A549 (cell line): ENCODE results near the gene PACS2. TPM values are rescaled to one million over a fixed set of nuclear protein-coding genes. Genes with fewer than 3 reads are reported as not detected.

ENCODE experiments used
- ATAC-seq, 2 experiments: fragments of 200-7000 bp in 1 of 2; fragments of >200 bp in 1 of 2; cut with Nextera tagmentation in 1 of 2; cut with Tn5 transposase in 1 of 2; 3 replicates each; pipeline versions ENCODE4 v1.8.0 to v1.9.1; 2018 to 2020; ENCODE audit warnings: mild to moderate bottlenecking in 1 of 2, moderate library complexity in 1 of 2
- CTCF ChIA-PET: fragments of 300-600 bp; sonication (Branson Sonifier 250); formaldehyde crosslinking; extraction: SDS; loops from one replicate; lab custom pipeline; 2021; ENCODE audit warnings: antibody characterized with exemption, inconsistent platforms; lab: Yijun Ruan, JAX
- POLR2A ChIA-PET: fragments of 350-600 bp; formaldehyde crosslinking; extraction: SDS; loops from one replicate; lab custom pipeline; 2021; ENCODE audit warnings: antibody characterized with exemption, inconsistent platforms; lab: Yijun Ruan, JAX
- DNase-seq, 2 experiments: peaks; one replicate each; pipeline versions ENCODE4 v3.0.0 to v3.0.0-alpha.2; 2011 to 2016; ENCODE audit warnings: low read depth in 1 of 2, low spot score in 1 of 2
- FAIRE-seq: peaks from 2 replicates; lab custom pipeline; 2011; peaks lifted over from hg19 to GRCh38; lab: Jason Lieb, UNC
- H3K27ac ChIP-seq, 2 experiments: fragments of >200 bp; sonication (Bioruptor Twin); formaldehyde crosslinking; 3 replicates each; pipeline ENCODE4 v1.5.1; 2016 to 2017
- H3K4me1 ChIP-seq: fragments of >200 bp; sonication (Bioruptor Twin); formaldehyde crosslinking; 3 replicates; pipeline ENCODE4 v1.6.1; 2016
- H3K4me2 ChIP-seq: fragments of >200 bp; sonication (Bioruptor Twin); formaldehyde crosslinking; 3 replicates; pipeline ENCODE4 v1.6.1; 2016
- H3K4me3 ChIP-seq: fragments of >200 bp; sonication (Bioruptor Twin); formaldehyde crosslinking; 3 replicates; pipeline ENCODE4 v1.5.1; 2016
- H3K9me3 ChIP-seq: fragments of >200 bp; sonication (Bioruptor Twin); formaldehyde crosslinking; 3 replicates; pipeline ENCODE4 v1.6.1; 2016
- EHF ChIP-seq: fragments of 250-450 bp; sonication (Bioruptor Pico); IDR thresholded peaks from 2 replicates; pipeline ENCODE4 v1.5.0; 2020; ENCODE audit warnings: mild to moderate bottlenecking
- GATA3 ChIP-seq: IDR thresholded peaks from 2 replicates; pipeline ENCODE4 v1.6.1; 2012; ENCODE audit warnings: borderline replicate concordance
- HOXB13 ChIP-seq: fragments of 250-450 bp; sonication (Bioruptor Pico); IDR thresholded peaks from 2 replicates; pipeline ENCODE4 v1.5.0; 2020; ENCODE audit warnings: low read depth, mild to moderate bottlenecking, moderate library complexity
- KDM5A ChIP-seq: fragments of 200-600 bp; sonication (generic); IDR thresholded peaks from 2 replicates; pipeline ENCODE4 v1.6.1; 2016; ENCODE audit warnings: antibody characterized with exemption, mild to moderate bottlenecking
- MAFK ChIP-seq: fragments of 450-650 bp; IDR thresholded peaks from 2 replicates; pipeline ENCODE4 v1.6.1; 2014; ENCODE audit not compliant: partially characterized antibody
- NFE2L2 ChIP-seq: fragments of 150-350 bp; conservative IDR thresholded peaks from 2 replicates; pipeline ENCODE4 v1.6.1; 2014; ENCODE audit warnings: low read length
- NR3C1 ChIP-seq: fragments of >200 bp; sonication (Bioruptor Twin); formaldehyde crosslinking; IDR thresholded peaks from 3 replicates; pipeline ENCODE4 v1.6.1; 2017
- PHF8 ChIP-seq: fragments of 200-600 bp; sonication (generic); IDR thresholded peaks from 2 replicates; pipeline ENCODE4 v1.6.1; 2016; ENCODE audit warnings: low read depth, mild to moderate bottlenecking, antibody characterized with exemption, moderate library complexity, borderline replicate concordance
- POLR2A ChIP-seq: IDR thresholded peaks from 2 replicates; pipeline ENCODE4 v1.6.1; 2012; ENCODE audit warnings: mild to moderate bottlenecking, low read length
- RAD21 ChIP-seq, 2 experiments: fragments of >200 bp in 1 of 2; sonication (Bioruptor Twin) in 1 of 2; formaldehyde crosslinking in 1 of 2; IDR thresholded peaks in 1 of 2; conservative IDR thresholded peaks in 1 of 2; 2 replicates in 1 of 2; 3 replicates in 1 of 2; pipeline ENCODE4 v1.6.1; 2012 to 2018; ENCODE audit warnings: inconsistent platforms in 1 of 2
- RFX5 ChIP-seq: fragments of 450-650 bp; IDR thresholded peaks from 2 replicates; pipeline ENCODE4 v1.7.1; 2014; ENCODE audit warnings: antibody characterized with exemption, mild to moderate bottlenecking, moderate library complexity
- SMC3 ChIP-seq: fragments of >200 bp; sonication (Bioruptor Twin); formaldehyde crosslinking; IDR thresholded peaks from 3 replicates; pipeline ENCODE4 v1.6.1; 2018; ENCODE audit warnings: inconsistent platforms
- ZNF302 ChIP-seq: fragments of 250-450 bp; sonication (Bioruptor Pico); IDR thresholded peaks from 2 replicates; pipeline ENCODE4 v1.9.0; 2021; ENCODE audit warnings: inconsistent platforms, mild to moderate bottlenecking, moderate library complexity
- WGBS: methylation state at CpG from one replicate; pipeline ENCODE4 v1.1.6; 2017; ENCODE audit errors: missing lambda C conversion rate; 5-methylcytosine and 5-hydroxymethylcytosine counted together
- polyA plus RNA-seq, 4 experiments: library from polyadenylated mRNA; depleted of rRNA in 3 of 4; stranded (reverse); fragments of >200 nt; fragmentation: RNase III in 1 of 4; extraction: RNeasy Plus Mini Kit Qiagen cat#74134 plus additional on column Dnase treatment in 1 of 4; gene quantifications; 2 replicates in 3 of 4; 3 replicates in 1 of 4; pipeline ENCODE4 v1.2.3, GENCODE V29; 2011 to 2017
- TF ChIP-seq, protein P1 (sequence below): fragments of >200 bp; sonication (Bioruptor Twin); formaldehyde crosslinking; IDR thresholded peaks from 3 replicates; pipeline ENCODE4 v1.6.1; 2016
- TF ChIP-seq, protein P2 (sequence below): fragments of 250-450 bp; sonication (Bioruptor Pico); IDR thresholded peaks from 2 replicates; pipeline ENCODE4 v1.5.0; 2020; ENCODE audit warnings: low read depth, mild to moderate bottlenecking, moderate library complexity
- TF ChIP-seq, protein P3 (sequence below): fragments of >200 bp; sonication (Bioruptor Twin); formaldehyde crosslinking; IDR thresholded peaks from 3 replicates; pipeline ENCODE4 v1.5.1; 2016
- TF ChIP-seq, protein P4 (sequence below): IDR thresholded peaks from 2 replicates; pipeline ENCODE4 v1.6.1; 2012
- TF ChIP-seq, protein P5 (sequence below): fragments of 250-450 bp; sonication (Bioruptor Pico); IDR thresholded peaks from 2 replicates; pipeline ENCODE4 v1.5.0; 2021; ENCODE audit warnings: mild to moderate bottlenecking, moderate library complexity, borderline replicate concordance
- TF ChIP-seq, protein P6 (sequence below): fragments of 200-600 bp; sonication (generic); IDR thresholded peaks from 2 replicates; pipeline ENCODE4 v1.6.1; 2016; ENCODE audit warnings: antibody characterized with exemption, mild to moderate bottlenecking, moderate library complexity

PACS2 gene
- polyA plus RNA-seq, 2 of the 4 experiments (the other 2 are of a cell fraction), result 11.9 to 24.5 TPM

DNA sequence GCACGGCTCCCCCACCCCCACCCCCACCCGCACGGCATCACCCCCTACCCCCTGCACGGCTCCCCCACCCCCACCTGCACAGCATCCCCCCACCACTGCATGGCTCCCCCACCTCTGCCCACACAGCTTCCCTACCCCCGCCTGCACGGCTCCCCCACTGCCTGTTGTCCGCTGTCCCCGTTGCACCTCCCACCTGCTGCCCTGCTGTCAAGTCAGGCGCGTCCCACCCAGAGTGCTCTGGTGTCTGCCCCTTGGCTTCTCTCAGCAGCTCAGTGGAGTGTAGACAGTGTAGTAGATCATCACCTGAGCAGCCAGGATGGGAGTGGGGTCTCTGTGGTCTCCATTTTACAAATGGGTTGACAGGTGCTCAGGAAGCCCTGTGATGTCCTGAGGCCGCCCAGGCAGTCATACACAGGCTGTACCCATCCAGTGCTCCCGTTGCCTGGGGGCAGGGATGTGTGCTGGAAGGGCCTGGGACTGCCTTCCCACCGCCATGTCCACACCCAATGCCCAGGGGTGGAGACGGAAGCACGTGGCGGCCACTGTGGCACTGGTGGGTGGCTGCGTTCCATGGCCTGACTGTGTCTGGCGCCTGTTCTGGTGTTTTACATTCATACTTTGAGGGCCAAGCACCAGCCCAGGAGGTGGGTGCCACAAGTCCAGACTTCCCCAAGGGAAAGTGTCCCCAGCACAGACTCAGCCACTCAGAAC is 32.5 kb downstream of the PACS2 start:
- Histone ChIP-seq H3K4me2 (no peak overlapping the region), H3K9me3 (peaks cover 6% of the 10 kb centered on the region; the same call in 1 of the 3 replicates), H3K4me1 (0 out of 3 replicates have a peak, but pooled peaks cover 2% of the 10 kb centered on the region), H3K27ac (no peak overlapping the region), H3K4me3 (no peak overlapping the region)
- ChIA-PET CTCF (interaction anchor here (1.2 to 1.5 kb wide), 2 partner anchors 23 to 187 kb away, joined by 3 read pairs; no protein-coding TSS in a partner anchor), POLR2A (interaction anchor here (0.6 kb wide), 1 partner anchor 651 kb away, joined by 3 read pairs; no protein-coding TSS in a partner anchor)
- DNase-seq (no peak), FAIRE-seq (no peak), ATAC-seq (no peak)
- TF ChIP-seq NR3C1, result no peak
- no peak for TF ChIP-seq KDM5A
- no peak for TF ChIP-seq ZNF302
- no peak for TF ChIP-seq HOXB13 (CRISPR knock-in tag)
- TF ChIP-seq SMC3, result no peak
- TF ChIP-seq POLR2A, result no peak
- TF ChIP-seq MAFK, result no peak
- no peak for TF ChIP-seq PHF8
- TF ChIP-seq, protein P1, sequence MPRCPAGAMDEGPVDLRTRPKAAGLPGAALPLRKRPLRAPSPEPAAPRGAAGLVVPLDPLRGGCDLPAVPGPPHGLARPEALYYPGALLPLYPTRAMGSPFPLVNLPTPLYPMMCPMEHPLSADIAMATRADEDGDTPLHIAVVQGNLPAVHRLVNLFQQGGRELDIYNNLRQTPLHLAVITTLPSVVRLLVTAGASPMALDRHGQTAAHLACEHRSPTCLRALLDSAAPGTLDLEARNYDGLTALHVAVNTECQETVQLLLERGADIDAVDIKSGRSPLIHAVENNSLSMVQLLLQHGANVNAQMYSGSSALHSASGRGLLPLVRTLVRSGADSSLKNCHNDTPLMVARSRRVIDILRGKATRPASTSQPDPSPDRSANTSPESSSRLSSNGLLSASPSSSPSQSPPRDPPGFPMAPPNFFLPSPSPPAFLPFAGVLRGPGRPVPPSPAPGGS, result no peak
- TF ChIP-seq, protein P2, sequence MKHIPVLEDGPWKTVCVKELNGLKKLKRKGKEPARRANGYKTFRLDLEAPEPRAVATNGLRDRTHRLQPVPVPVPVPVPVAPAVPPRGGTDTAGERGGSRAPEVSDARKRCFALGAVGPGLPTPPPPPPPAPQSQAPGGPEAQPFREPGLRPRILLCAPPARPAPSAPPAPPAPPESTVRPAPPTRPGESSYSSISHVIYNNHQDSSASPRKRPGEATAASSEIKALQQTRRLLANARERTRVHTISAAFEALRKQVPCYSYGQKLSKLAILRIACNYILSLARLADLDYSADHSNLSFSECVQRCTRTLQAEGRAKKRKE (CRISPR knock-in tag), result no peak
- TF ChIP-seq GATA3, result no peak
- TF ChIP-seq NFE2L2, result no peak
- TF ChIP-seq RFX5, result no peak
- 91% methylated on average over 11 of the region's 18 CpGs for WGBS

DNA sequence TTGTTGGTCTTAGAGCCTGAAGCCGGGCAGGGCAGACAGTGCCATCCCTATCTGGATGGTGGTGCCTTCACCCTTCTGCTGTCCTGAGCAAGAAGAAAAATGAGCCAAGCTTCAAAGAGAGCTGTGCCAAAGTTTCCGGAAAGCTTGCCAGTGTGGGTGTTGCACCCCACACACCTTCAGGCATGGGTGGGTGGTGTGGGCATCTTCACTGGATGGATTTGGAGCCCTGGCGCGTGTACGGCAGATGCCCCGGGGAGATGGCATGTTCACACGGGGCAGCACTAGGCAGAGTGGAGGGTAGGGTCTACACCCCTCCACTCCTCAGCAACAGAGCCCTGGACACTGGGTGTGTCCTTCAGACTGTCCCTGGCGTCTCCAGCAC is 33.0 kb downstream of the PACS2 start:
- ATAC-seq (no peak; a peak in 1 of 6 replicates), FAIRE-seq (no peak), DNase-seq (no peak)
- 0 out of 3 replicates have a peak, but pooled peaks cover 3% of the 10 kb centered on the region for H3K4me1 ChIP-seq
- 85% methylated on average over 8 of the region's 8 CpGs for WGBS
- no peak overlapping the region for H3K27ac ChIP-seq
- no peak for TF ChIP-seq ZNF302
- TF ChIP-seq, protein P3, sequence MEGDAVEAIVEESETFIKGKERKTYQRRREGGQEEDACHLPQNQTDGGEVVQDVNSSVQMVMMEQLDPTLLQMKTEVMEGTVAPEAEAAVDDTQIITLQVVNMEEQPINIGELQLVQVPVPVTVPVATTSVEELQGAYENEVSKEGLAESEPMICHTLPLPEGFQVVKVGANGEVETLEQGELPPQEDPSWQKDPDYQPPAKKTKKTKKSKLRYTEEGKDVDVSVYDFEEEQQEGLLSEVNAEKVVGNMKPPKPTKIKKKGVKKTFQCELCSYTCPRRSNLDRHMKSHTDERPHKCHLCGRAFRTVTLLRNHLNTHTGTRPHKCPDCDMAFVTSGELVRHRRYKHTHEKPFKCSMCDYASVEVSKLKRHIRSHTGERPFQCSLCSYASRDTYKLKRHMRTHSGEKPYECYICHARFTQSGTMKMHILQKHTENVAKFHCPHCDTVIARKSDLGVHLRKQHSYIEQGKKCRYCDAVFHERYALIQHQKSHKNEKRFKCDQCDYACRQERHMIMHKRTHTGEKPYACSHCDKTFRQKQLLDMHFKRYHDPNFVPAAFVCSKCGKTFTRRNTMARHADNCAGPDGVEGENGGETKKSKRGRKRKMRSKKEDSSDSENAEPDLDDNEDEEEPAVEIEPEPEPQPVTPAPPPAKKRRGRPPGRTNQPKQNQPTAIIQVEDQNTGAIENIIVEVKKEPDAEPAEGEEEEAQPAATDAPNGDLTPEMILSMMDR, result no peak
- ChIA-PET POLR2A (interaction anchor here (0.6 kb wide), 1 partner anchor 651 kb away, joined by 3 read pairs; no protein-coding TSS in a partner anchor), CTCF (interaction anchor here (0.7 kb wide), 1 partner anchor 29 kb away, joined by 3 read pairs; no protein-coding TSS in a partner anchor)
- no peak overlapping the region for H3K4me3 ChIP-seq
- peaks cover 6% of the 10 kb centered on the region; the same call in 1 of the 3 replicates for H3K9me3 ChIP-seq
- H3K4me2 ChIP-seq, result no peak overlapping the region

DNA sequence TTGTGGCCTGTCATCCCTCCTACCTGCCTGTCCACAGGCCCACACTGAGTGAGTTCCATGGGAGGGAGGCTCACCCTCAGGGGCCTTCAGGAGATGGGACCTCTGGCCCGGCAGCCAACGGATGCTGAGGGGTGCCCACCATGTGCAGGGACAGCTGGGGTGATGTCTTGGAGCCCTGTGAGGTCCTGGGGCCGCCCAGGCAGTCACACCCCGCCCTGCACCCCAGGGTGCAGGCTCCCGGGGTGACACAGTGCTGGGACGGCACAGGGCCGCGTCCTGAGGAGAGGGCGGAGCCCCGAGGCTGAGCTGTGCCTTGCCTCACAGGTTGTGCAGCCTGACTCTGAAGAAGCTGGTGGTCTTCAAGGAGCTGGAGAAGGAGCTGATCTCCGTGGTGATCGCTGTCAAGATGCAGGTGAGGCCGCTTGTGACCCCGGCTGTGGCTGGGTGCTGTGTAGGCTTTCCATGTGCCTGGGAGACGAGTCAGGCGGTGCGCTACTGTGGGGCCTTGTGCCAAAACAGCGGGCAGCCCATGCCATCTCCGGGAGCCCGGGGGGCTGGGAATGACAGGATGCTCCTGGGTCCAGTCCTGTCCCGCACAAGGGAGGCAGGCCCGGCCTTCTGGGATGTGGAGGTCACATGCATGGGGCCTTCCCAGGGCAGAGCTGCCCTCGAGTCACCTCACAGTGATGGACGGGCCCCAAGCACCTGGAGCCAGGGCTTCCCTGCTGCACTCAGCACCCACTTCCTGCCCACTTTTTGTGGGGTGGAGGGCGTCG is 33.8 kb downstream of the PACS2 start:
- POLR2A ChIA-PET, result no interaction called here
- ATAC-seq, result peak in 1 of 2 experiments; percentile 11; a peak in 1 of 6 replicates
- H3K9me3 ChIP-seq, result peaks cover 6% of the 10 kb centered on the region; the same call in 1 of the 3 replicates
- CTCF ChIA-PET, result interaction anchor here (0.7 to 1.3 kb wide), 5 partner anchors 10 to 145 kb away, joined by 3 read pairs; partner anchors contain the start of gene BRF1
- no peak for FAIRE-seq
- H3K27ac ChIP-seq, result no peak overlapping the region
- 0 out of 3 replicates have a peak, but pooled peaks cover 3% of the 10 kb centered on the region for H3K4me1 ChIP-seq
- no peak overlapping the region for H3K4me3 ChIP-seq
- no peak overlapping the region for H3K4me2 ChIP-seq
- 92% methylated on average over 15 of the region's 26 CpGs for WGBS
- no peak for DNase-seq
- TF ChIP-seq NR3C1 (no peak), EHF (CRISPR knock-in tag) (no peak), SMC3 (no peak), RAD21 (conservative IDR thresholded peaks at IDR 0.05 in 1 of 2, IDR thresholded peaks at IDR 0.05 in 1 of 2) (no peak)
- TF ChIP-seq, protein P4, sequence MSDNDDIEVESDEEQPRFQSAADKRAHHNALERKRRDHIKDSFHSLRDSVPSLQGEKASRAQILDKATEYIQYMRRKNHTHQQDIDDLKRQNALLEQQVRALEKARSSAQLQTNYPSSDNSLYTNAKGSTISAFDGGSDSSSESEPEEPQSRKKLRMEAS, result no peak
- TF ChIP-seq, protein P5, sequence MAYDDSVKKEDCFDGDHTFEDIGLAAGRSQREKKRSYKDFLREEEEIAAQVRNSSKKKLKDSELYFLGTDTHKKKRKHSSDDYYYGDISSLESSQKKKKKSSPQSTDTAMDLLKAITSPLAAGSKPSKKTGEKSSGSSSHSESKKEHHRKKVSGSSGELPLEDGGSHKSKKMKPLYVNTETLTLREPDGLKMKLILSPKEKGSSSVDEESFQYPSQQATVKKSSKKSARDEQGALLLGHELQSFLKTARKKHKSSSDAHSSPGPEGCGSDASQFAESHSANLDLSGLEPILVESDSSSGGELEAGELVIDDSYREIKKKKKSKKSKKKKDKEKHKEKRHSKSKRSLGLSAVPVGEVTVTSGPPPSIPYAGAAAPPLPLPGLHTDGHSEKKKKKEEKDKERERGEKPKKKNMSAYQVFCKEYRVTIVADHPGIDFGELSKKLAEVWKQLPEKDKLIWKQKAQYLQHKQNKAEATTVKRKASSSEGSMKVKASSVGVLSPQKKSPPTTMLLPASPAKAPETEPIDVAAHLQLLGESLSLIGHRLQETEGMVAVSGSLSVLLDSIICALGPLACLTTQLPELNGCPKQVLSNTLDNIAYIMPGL (CRISPR knock-in tag), result no peak
- TF ChIP-seq, protein P6, sequence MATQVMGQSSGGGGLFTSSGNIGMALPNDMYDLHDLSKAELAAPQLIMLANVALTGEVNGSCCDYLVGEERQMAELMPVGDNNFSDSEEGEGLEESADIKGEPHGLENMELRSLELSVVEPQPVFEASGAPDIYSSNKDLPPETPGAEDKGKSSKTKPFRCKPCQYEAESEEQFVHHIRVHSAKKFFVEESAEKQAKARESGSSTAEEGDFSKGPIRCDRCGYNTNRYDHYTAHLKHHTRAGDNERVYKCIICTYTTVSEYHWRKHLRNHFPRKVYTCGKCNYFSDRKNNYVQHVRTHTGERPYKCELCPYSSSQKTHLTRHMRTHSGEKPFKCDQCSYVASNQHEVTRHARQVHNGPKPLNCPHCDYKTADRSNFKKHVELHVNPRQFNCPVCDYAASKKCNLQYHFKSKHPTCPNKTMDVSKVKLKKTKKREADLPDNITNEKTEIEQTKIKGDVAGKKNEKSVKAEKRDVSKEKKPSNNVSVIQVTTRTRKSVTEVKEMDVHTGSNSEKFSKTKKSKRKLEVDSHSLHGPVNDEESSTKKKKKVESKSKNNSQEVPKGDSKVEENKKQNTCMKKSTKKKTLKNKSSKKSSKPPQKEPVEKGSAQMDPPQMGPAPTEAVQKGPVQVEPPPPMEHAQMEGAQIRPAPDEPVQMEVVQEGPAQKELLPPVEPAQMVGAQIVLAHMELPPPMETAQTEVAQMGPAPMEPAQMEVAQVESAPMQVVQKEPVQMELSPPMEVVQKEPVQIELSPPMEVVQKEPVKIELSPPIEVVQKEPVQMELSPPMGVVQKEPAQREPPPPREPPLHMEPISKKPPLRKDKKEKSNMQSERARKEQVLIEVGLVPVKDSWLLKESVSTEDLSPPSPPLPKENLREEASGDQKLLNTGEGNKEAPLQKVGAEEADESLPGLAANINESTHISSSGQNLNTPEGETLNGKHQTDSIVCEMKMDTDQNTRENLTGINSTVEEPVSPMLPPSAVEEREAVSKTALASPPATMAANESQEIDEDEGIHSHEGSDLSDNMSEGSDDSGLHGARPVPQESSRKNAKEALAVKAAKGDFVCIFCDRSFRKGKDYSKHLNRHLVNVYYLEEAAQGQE, result no peak
